Nephron progenitor cell (in vitro differentiated cells): ENCODE measurements around the gene IFNA7.
"Not testable (repeated sequence)": the region's sequence is repeated elsewhere in the genome, so short reads cannot be mapped to it uniquely, and the experiment has no call there.

ENCODE experiments used
- DNase-seq: peaks from one replicate; pipeline ENCODE4 v3.0.0; 2021
- H3K27ac Mint-ChIP-seq: 2 replicates; pipeline ENCODE4 v1.8.0; 2021; ENCODE audit warnings: mild to moderate bottlenecking, moderate library complexity, mixed read lengths
- H3K27me3 Mint-ChIP-seq: 2 replicates; pipeline ENCODE4 v1.8.0; 2021; ENCODE audit warnings: mild to moderate bottlenecking, low read depth, mixed read lengths; ENCODE audit not compliant: poor library complexity
- H3K36me3 Mint-ChIP-seq: 2 replicates; pipeline ENCODE4 v1.8.0; 2021; ENCODE audit warnings: low read depth, mixed read lengths
- H3K4me1 Mint-ChIP-seq: 2 replicates; pipeline ENCODE4 v1.8.0; 2021; ENCODE audit warnings: mixed read lengths
- H3K4me3 Mint-ChIP-seq: 2 replicates; pipeline ENCODE4 v1.8.0; 2021; ENCODE audit warnings: mild to moderate bottlenecking, moderate library complexity, mixed read lengths
- H3K9me3 Mint-ChIP-seq: 2 replicates; pipeline ENCODE4 v1.8.0; 2021; ENCODE audit warnings: mild to moderate bottlenecking, moderate library complexity, mixed read lengths
- CTCF ChIP-seq: fragments of 200-600 bp; sonication (generic); IDR thresholded peaks from 2 replicates; pipeline ENCODE4 v1.5.0; 2021; ENCODE audit warnings: antibody characterized with exemption

The IFNA7 gene

GRCh38 chr9:21174671-21175070 is 27.3 kb downstream of the IFNA7 start:
- Mint-ChIP-seq H3K4me3 (no peak overlapping the region), H3K9me3 (no peaks in the 10 kb centered on the region), H3K27ac (no peak overlapping the region), H3K4me1 (no peaks in the 10 kb centered on the region), H3K36me3 (no peaks in the 10 kb centered on the region), H3K27me3 (peaks cover 34% of the 10 kb centered on the region)
- TF ChIP-seq CTCF = no peak
- DNase-seq = no peak

- no peak for TF ChIP-seq CTCF
- Mint-ChIP-seq H3K4me1 (no peaks in the 10 kb centered on the region), H3K27me3 (peaks cover 30% of the 10 kb centered on the region), H3K27ac (no peak overlapping the region), H3K36me3 (no peaks in the 10 kb centered on the region), H3K4me3 (no peak overlapping the region), H3K9me3 (no peaks in the 10 kb centered on the region)
- no peak for DNase-seq
Observed at GRCh38 chr9:21172156-21172555, 29.8 kb downstream of the IFNA7 start.

- no peak for DNase-seq
- Mint-ChIP-seq H3K36me3 (no peaks in the 10 kb centered on the region), H3K4me3 (no peak overlapping the region), H3K27ac (no peak overlapping the region), H3K9me3 (no peaks in the 10 kb centered on the region), H3K4me1 (no peaks in the 10 kb centered on the region), H3K27me3 (peaks cover 26% of the 10 kb centered on the region)
- no peak for TF ChIP-seq CTCF
Observed at GRCh38 chr9:21171351-21171750, 30.7 kb downstream of the IFNA7 start.

- H3K4me3 Mint-ChIP-seq, DNase-seq, H3K9me3 Mint-ChIP-seq, H3K36me3 Mint-ChIP-seq, H3K4me1 Mint-ChIP-seq, H3K27ac Mint-ChIP-seq: not testable (repeated sequence)
- peaks cover 15% of the 10 kb centered on the region for H3K27me3 Mint-ChIP-seq
Observed at GRCh38 chr9:21166560-21166959, 35.4 kb downstream of the IFNA7 start, which contains the start of gene IFNA21. Gene IFNA21, minus strand, starts transcription at chr9:21166660. Its CDS starts 48 bp downstream, at chr9:21166612.

- Mint-ChIP-seq H3K4me1 (peaks cover under 1% of the 10 kb centered on the region), H3K9me3 (peaks cover 17% of the 10 kb centered on the region), H3K27me3 (peaks cover 5% of the 10 kb centered on the region), H3K36me3 (no peaks in the 10 kb centered on the region), H3K4me3 (no peak overlapping the region), H3K27ac (no peak overlapping the region)
- TF ChIP-seq CTCF = no peak
- DNase-seq = no peak
Observed at GRCh38 chr9:21165516-21165915, 36.5 kb downstream of the IFNA7 start.

GRCh38 chr9:21160178-21160577 is 41.8 kb downstream of the IFNA7 start:
- DNase-seq = no peak
- Mint-ChIP-seq H3K4me3 (no peak overlapping the region), H3K4me1 (peaks cover 8% of the 10 kb centered on the region), H3K36me3 (no peaks in the 10 kb centered on the region), H3K9me3 (peaks cover 19% of the 10 kb centered on the region), H3K27ac (peak overlapping the region; percentile 47), H3K27me3 (peaks cover 3% of the 10 kb centered on the region)
- TF ChIP-seq CTCF = no peak
